Ishikawa (cell line): Measurements from ENCODE around the gene NR5A2.
A peak's percentile ranks its signal among the peaks of the same experiment; 100 is the strongest.

Experiments
- CEBPB ChIP-seq: IDR thresholded peaks from 2 replicates; pipeline ENCODE4 v1.6.1; 2012
- CREB1 ChIP-seq: IDR thresholded peaks from 2 replicates; pipeline ENCODE4 v1.6.1; 2012; ENCODE audit warnings: low read depth
- EGR1 ChIP-seq: IDR thresholded peaks from 2 replicates; pipeline ENCODE4 v1.6.1; 2012
- EP300 ChIP-seq: IDR thresholded peaks from 2 replicates; pipeline ENCODE4 v1.6.1; 2012; ENCODE audit warnings: borderline replicate concordance
- FOXM1 ChIP-seq: IDR thresholded peaks from 2 replicates; pipeline ENCODE4 v1.6.1; 2012; ENCODE audit warnings: low read depth, borderline replicate concordance
- NFIC ChIP-seq: IDR thresholded peaks from 2 replicates; pipeline ENCODE4 v1.6.1; 2012
- RAD21 ChIP-seq: IDR thresholded peaks from 2 replicates; pipeline ENCODE4 v1.6.1; 2012; ENCODE audit warnings: low read depth
- TAF1 ChIP-seq: IDR thresholded peaks from 2 replicates; pipeline ENCODE4 v1.6.1; 2012; ENCODE audit warnings: low read depth, mild to moderate bottlenecking
- TCF12 ChIP-seq: IDR thresholded peaks from 2 replicates; pipeline ENCODE4 v1.6.1; 2012; ENCODE audit warnings: low read depth
- TEAD4 ChIP-seq: IDR thresholded peaks from 2 replicates; pipeline ENCODE4 v1.6.1; 2012
- YY1 ChIP-seq: IDR thresholded peaks from 2 replicates; pipeline ENCODE4 v1.6.1; 2012; ENCODE audit warnings: low read depth
- ZBTB7A ChIP-seq: IDR thresholded peaks from 2 replicates; pipeline ENCODE4 v1.6.1; 2012; ENCODE audit warnings: low read depth
- TF ChIP-seq, protein P1 (sequence below): IDR thresholded peaks from 2 replicates; pipeline ENCODE4 v1.6.1; 2012
- TF ChIP-seq, protein P2 (sequence below): IDR thresholded peaks from 2 replicates; pipeline ENCODE4 v1.6.1; 2012
- TF ChIP-seq, protein P3 (sequence below): IDR thresholded peaks from 2 replicates; pipeline ENCODE4 v1.6.1; 2012; ENCODE audit warnings: low read depth, mild to moderate bottlenecking

The NR5A2 gene

DNA sequence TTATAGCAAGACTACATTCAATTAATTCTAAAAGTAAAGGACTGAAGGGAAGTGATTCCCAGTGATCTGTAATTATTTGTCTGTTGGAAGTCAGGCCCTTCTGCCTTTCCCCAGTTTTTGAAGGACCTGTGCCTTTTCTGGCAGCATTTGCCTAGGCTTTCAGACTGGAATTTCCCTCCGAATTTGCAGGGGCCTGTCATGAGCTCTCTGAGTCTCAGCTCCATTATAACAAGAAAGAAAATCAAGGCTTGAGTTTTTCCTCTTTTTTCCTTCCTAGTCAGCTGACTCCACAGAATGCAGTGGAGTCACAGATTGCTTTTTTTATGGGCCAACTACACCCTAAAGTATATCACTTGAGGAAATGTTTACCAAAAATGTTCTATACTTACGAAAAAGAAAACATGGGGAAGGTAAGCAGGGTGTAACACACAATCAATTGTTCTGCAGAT is 1.1 kb downstream of the NR5A2 start:
- TF ChIP-seq, protein P1, sequence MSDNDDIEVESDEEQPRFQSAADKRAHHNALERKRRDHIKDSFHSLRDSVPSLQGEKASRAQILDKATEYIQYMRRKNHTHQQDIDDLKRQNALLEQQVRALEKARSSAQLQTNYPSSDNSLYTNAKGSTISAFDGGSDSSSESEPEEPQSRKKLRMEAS = no peak
- TF ChIP-seq, protein P2, sequence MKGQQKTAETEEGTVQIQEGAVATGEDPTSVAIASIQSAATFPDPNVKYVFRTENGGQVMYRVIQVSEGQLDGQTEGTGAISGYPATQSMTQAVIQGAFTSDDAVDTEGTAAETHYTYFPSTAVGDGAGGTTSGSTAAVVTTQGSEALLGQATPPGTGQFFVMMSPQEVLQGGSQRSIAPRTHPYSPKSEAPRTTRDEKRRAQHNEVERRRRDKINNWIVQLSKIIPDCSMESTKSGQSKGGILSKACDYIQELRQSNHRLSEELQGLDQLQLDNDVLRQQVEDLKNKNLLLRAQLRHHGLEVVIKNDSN = no peak
- TF ChIP-seq CEBPB (no peak), NFIC (no peak), CREB1 (no peak), EP300 (no peak), TCF12 (no peak), EGR1 (no peak), RAD21 (no peak), TAF1 (no peak), ZBTB7A (no peak), YY1 (no peak), TEAD4 (no peak), FOXM1 (no peak)
- TF ChIP-seq, protein P3, sequence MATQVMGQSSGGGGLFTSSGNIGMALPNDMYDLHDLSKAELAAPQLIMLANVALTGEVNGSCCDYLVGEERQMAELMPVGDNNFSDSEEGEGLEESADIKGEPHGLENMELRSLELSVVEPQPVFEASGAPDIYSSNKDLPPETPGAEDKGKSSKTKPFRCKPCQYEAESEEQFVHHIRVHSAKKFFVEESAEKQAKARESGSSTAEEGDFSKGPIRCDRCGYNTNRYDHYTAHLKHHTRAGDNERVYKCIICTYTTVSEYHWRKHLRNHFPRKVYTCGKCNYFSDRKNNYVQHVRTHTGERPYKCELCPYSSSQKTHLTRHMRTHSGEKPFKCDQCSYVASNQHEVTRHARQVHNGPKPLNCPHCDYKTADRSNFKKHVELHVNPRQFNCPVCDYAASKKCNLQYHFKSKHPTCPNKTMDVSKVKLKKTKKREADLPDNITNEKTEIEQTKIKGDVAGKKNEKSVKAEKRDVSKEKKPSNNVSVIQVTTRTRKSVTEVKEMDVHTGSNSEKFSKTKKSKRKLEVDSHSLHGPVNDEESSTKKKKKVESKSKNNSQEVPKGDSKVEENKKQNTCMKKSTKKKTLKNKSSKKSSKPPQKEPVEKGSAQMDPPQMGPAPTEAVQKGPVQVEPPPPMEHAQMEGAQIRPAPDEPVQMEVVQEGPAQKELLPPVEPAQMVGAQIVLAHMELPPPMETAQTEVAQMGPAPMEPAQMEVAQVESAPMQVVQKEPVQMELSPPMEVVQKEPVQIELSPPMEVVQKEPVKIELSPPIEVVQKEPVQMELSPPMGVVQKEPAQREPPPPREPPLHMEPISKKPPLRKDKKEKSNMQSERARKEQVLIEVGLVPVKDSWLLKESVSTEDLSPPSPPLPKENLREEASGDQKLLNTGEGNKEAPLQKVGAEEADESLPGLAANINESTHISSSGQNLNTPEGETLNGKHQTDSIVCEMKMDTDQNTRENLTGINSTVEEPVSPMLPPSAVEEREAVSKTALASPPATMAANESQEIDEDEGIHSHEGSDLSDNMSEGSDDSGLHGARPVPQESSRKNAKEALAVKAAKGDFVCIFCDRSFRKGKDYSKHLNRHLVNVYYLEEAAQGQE = no peak

DNA sequence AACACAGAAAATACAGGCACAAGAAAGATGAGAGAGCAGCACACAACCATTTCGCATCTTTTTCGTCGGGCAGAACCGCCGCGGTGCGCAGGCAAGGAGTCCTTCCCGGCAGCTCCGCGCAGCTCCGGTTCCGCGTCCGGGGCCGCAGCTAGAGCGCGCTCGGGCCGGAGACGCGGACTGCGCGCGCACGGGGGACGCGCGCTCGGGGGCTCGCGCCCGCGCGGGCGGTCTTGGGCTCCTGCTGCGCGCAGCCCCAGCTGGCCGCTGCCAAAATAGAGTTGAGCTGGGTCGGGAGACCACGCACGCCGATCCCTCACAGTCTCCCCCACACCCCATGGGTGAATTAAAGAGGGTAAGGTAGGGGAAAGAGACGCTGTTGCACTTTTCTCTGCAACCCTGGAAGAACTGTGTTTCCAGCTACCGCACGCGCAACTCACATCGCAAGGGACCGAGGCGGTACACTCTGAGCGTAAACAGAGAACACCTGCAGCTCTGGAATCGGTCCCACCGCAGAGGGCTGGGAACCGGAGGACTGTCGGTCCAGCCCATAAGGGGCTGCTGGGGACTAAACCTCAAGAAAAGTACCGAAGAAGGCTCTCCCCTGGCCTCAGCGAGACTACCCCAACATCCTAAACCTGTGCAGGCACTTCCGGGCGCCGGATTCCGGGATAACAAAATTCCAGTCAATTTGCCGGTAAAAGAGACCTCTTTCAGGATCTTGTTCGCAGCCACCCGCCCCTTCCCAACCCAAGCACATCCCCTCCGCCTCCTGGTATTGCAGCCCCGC is 1.7 kb downstream of the NR5A2 start:
- TF ChIP-seq RAD21 (no peak), YY1 (no peak), ZBTB7A (no peak), TAF1 (peak; percentile 56; the same call in 1 of the 2 replicates), FOXM1 (no peak), CEBPB (no peak), CREB1 (no peak), EGR1 (no peak), EP300 (no peak), NFIC (no peak), TCF12 (no peak), TEAD4 (no peak)
- TF ChIP-seq, protein P2 = no peak
- TF ChIP-seq, protein P3 = no peak
- TF ChIP-seq, protein P1 = peak; percentile 20; the same call in 1 of the 2 replicates

DNA sequence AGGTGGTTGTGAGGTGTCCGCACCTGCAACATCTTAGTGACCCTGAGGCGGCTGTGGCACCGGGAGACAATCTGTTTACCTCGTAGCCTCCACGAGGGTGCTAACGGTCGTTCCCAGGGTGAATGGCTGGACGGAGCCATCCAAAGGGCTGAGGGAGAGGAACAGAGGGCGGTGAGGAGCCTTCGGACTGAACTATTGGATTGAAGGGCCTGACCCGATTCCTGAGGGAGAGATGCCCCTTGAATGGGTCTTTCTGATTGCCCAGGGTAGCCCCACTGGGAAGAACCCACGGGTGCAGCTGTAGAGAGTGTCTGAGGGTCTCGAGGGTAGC is 2.3 kb downstream of the NR5A2 start:
- TF ChIP-seq EGR1 (no peak), CREB1 (no peak), EP300 (no peak), FOXM1 (no peak), YY1 (no peak), ZBTB7A (no peak), NFIC (no peak), RAD21 (no peak), TAF1 (no peak), TEAD4 (no peak), TCF12 (no peak), CEBPB (no peak)
- TF ChIP-seq, protein P3 = no peak
- TF ChIP-seq, protein P2 = no peak
- TF ChIP-seq, protein P1 = no peak
